Stimulated activated CD4-positive, alpha-beta T cell treated with anti-CD3 and anti-CD28 coated beads, Interleukin-15, amount 100 ng/mL, for 24 hours (primary cell): ENCODE results near the gene ADGRF4.

Source experiments
- DNase-seq: peaks from one replicate; pipeline ENCODE4 v3.0.0-alpha.2; 2020

The ADGRF4 gene

DNA sequence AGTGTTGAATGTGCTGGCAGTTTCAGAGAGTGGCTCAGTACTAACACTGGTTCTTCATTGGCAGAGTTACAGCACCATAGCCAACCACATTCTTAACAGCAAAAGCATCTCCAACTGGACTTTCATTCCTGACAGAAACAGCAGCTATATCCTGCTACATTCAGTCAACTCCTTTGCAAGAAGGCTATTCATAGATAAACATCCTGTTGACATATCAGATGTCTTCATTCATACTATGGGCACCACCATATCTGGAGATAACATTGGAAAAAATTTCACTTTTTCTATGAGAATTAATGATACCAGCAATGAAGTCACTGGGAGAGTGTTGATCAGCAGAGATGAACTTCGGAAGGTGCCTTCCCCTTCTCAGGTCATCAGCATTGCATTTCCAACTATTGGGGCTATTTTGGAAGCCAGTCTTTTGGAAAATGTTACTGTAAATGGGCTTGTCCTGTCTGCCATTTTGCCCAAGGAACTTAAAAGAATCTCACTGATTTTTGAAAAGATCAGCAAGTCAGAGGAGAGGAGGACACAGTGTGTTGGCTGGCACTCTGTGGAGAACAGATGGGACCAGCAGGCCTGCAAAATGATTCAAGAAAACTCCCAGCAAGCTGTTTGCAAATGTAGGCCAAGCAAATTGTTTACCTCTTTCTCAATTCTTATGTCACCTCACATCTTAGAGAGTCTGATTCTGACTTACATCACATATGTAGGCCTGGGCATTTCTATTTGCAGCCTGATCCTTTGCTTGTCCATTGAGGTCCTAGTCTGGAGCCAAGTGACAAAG, 17.0 kb upstream of the ADGRF4 start:
- DNase-seq, result no peak

GRCh38 chr6:47686411-47686810, 12.0 kb upstream of the ADGRF4 start:
- DNase-seq, result no peak

DNA sequence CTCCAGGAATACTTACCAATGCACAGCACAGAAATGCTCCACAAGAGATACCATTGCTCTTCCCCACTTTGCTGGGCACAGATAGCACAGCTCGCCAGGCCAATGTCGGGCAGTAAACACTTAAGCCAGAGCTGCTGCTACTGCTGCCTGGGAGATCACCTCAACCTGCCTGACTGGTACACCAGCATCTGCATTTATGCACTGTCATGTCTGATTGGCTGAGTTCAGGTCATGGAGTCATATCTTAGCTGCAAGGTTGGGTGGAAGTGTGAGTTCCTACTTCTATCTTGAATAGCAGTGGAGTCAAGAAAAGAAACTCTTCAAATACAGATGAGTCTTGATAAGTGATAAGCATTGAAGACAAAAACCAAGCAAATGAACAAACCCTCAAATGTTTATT, 10.9 kb upstream of the ADGRF4 start:
- no peak for DNase-seq

- DNase-seq, result no peak
These were observed 8.2 kb upstream of the ADGRF4 start for GRCh38 chr6:47690214-47690613.

GRCh38 chr6:47690791-47691190, 7.6 kb upstream of the ADGRF4 start:
- no peak for DNase-seq

GRCh38 chr6:47697925-47698324, 455 bp upstream of the ADGRF4 start:
- DNase-seq, result no peak

DNA sequence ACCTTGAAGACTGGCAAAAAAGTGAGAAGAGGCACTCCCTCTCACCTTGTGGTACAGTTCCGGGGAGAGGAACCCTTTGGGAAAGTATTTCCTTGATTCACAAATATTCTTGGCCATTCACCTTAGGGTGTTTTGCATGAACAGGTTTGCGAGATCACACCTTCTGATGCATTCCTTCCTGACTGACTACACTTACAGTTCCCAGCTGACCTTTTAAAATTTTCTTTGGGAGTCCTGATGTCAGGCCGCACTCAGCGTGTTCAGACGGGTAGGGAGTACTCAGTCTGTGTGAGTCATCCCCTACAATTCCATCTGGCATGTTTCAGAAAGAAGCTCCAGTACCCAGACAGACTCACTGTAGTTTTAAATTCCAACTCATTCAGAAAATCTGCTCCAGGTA, 1.7 kb downstream of the ADGRF4 start:
- DNase-seq, result no peak

DNA sequence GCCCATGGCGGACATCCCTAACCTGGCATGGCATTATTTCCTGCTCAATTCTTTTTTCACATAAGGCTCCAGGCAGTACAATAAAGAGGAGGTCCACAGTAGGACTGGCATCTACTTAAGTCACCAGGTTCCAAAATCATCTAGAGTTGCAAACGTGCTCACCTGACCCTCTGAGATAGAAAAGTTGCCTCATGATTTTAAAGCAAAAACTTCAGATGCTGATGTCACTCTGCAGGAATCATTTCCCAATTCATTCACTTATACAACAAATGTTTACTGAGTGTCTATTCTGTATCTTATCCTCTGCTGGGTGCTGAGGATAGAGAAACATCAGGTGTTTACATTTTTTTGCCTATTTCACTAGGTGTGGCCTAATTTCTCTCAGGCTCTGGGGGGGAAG, 2.2 kb downstream of the ADGRF4 start:
- no peak for DNase-seq

DNA sequence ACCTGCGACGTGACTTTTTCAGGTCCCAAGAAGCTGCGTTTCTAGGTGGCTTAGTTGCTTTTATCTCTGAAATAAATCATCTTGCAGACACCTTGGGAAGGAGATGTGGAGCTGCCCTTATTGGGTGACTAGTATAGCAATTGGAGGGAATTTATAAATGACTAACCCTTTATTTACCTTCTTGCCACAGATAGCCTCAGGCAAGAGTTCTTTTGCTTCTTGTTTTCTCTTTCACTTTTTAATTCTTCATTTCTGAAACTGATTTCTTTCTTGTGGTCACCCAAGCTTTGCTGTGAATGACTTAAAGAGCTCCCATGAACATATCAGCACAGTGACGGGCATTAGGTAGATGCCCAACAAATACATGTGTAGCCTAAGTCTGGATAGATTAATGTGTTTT, 3.0 kb downstream of the ADGRF4 start:
- no peak for DNase-seq

DNA sequence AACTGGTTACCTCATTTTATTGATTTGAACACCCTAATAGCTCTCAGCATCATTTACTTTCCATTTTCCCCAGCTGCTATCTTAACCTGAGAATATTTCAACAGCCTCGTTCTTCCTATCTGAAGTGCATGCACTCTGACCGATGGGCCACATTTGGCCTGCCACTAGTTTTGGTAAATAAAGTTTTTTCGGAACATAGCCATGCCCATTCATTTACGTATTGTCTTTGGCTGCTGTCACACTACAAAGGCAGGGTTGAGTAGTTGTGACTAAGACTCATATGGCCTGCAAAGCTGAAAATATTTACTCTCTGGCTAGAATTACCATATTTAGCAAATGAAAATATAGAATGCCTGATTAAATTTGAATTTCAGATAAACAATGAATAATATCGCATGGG, 10.8 kb downstream of the ADGRF4 start:
- no peak for DNase-seq

- no peak for DNase-seq
These were observed 11.9 kb downstream of the ADGRF4 start for GRCh38 chr6:47710295-47710694.

- DNase-seq, result no peak
These were observed 14.8 kb downstream of the ADGRF4 start for GRCh38 chr6:47713200-47713599.

DNA sequence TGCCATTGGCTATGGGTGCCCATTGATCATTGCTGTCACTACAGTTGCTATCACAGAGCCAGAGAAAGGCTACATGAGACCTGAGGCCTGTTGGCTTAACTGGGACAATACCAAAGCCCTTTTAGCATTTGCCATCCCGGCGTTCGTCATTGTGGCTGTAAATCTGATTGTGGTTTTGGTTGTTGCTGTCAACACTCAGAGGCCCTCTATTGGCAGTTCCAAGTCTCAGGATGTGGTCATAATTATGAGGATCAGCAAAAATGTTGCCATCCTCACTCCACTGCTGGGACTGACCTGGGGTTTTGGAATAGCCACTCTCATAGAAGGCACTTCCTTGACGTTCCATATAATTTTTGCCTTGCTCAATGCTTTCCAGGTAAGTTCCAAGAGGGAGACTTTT, 16.4 kb downstream of the ADGRF4 start:
- DNase-seq, result no peak

GRCh38 chr6:47715782-47716181, 17.4 kb downstream of the ADGRF4 start:
- no peak for DNase-seq

GRCh38 chr6:47716207-47716606, 17.8 kb downstream of the ADGRF4 start:
- DNase-seq, result no peak

DNA sequence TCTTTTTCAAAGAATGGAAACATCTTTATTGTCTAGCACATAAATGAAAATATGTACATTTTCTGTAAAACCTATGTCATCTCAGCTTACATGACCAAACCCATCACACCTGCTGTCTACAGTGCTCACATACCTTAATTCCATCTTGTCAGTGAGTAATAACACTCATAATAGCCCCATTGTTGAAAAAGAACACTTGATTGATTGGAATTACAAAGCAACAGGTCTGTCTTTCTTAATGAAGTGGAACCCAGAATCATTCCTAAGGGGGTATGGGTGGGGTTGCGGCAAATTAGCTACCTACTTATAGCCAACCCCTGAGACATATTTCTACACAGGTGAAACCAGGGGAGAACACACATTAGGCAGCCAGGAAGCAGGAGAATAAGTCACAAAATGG, 20.2 kb downstream of the ADGRF4 start:
- DNase-seq, result no peak

DNA sequence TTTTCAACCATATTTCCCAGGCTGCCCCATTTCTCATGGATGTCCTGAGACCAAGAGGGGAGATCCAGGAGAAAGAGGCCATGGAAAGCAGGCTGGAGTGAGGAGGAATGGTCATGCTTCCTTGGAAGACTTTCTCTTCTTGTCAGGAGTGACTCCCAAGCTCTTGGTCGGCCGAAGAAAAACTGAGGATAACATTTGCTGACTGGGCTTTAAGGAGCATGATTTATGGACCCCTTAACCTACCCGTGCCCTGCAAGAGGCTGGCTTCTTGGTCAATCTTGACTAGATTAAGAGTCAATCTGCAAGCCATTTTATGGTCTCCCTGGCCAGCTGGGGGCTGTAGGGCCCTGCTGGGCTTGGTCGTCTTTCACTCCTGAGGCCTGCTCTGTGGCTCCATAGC, 22.8 kb downstream of the ADGRF4 start:
- no peak for DNase-seq

DNA sequence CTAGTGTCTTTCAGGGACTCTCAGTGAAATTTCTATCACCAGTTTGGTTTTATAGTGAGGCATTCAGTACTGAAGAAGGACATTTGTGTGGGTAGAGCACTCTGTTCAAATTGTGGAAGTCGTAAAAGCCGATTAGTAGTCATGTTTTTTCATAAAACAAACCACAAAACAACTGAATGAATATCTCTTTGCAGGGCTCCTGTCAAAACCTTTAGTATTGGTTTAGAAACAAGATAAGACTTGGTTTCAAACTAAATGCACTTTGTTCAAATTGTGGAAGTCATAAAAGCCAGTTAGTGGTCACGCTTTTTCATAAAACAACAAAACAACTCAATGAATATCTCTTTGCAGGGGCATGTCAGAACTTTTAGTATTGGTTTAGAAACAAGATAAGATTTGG, 23.8 kb downstream of the ADGRF4 start:
- no peak for DNase-seq

DNA sequence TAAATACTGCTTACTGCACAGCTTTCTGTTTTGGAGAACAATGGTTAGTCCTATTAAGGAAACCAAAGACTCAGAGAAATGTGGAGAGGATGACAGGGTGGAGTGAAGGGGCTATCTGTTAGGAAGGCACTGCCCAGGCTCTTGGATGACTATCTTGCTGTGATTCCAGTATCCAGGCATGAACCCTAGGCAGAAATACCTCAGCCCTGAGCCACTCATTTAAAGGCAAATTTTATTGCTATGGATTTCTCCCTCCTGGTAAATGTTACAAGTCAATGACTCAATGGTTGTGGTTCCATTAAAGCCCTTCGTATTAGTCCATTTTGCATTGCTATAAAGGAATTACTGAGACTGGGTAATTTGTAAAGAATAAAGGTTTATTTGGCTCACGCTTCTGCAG, 25.9 kb downstream of the ADGRF4 start:
- no peak for DNase-seq

GRCh38 chr6:47727391-47727790, 29.0 kb downstream of the ADGRF4 start:
- DNase-seq, result no peak

DNA sequence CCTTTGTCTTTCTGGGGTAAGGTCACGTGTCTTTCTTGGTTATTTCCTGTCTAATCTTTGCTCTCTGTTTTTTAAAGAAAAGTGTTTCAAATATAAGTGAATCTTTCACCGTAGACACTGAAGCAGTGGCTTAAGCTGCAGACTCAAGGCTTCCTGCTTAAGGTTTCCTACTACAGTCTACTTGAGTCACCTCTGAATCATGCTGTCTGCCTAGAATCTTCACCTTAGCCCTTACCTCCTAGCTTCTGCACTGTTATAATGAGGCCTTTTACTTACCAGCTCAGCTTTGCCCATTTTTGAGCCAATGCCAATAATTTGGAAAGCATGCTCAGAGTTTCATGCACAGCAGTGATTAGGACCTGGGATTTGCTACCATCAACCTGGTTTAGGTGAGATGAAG, 30.6 kb downstream of the ADGRF4 start:
- no peak for DNase-seq

DNA sequence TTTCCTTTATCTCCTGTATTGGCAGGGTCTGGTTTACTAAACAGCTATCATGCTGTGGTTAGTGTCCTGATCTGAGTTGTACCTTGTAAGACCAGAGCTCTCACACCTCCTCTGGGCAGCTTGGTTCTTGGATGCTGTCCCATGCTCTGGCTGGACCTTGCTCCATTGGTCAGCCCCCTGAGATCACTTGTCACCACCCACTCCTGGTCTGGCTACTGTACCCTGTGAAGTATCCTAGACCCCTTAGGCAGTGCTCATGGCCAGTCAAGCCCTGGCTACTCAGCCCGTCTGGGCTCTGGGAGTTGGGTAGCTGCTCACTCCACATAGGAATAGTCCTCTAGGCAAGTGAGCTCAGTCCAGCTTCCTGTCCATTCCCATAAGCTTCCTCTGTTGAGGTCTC, 31.1 kb downstream of the ADGRF4 start:
- no peak for DNase-seq

DNA sequence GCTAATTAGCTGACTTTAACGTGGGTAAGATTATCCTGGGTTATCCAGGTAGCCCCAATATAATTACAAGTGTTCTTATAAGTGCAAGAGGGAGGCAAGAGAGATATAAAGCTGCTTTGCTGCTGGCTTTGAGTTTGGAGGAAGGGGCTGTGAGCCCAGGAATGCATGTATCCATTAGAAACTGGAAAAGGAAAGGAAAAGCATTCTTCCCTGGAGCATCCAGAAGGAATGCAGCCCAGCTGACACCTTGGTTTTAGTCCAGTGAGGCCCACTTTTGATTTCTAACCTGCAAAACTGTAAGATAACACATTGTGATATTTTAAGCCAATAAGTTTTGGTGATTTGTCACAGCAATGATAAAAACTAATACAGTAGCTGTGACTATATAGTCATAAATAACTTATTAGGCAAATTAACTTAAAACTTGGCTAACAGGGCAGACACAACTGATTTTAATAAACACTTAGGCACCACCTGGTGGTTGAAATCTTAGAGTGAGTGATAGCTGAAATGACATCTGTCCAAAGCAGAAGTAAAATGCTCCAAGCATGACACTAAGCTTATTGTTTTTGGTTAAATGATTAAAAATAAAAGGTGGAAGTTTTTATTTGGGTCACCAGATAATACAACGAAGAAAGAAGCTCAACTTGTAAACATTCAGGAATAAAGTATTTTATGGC, 35.6 kb downstream of the ADGRF4 start:
- DNase-seq, result no peak

GRCh38 chr6:47734831-47735481, 36.6 kb downstream of the ADGRF4 start:
- DNase-seq, result no peak
